Left ventricle myocardium inferior (tissue), 1 donor: ENCODE results near the gene RABGGTA. TPM values are rescaled to one million over a fixed set of nuclear protein-coding genes. Genes with fewer than 3 reads are reported as not detected.

ENCODE experiments used
- DNase-seq: peaks from one replicate; pipeline ENCODE4 v3.0.0-alpha.2; 2020
- H3K27ac ChIP-seq: fragments of 200-600 bp; replicated peaks from 2 replicates; pipeline ENCODE4 v1.8.0; 2021
- H3K27me3 ChIP-seq: fragments of 200-600 bp; 2 replicates; pipeline ENCODE4 v1.8.0; 2021; ENCODE audit warnings: low read depth
- H3K36me3 ChIP-seq: fragments of 200-600 bp; 2 replicates; pipeline ENCODE4 v1.8.0; 2021
- H3K4me1 ChIP-seq: fragments of 200-600 bp; 2 replicates; pipeline ENCODE4 v1.8.0; 2021
- H3K4me3 ChIP-seq: fragments of 200-600 bp; 2 replicates; pipeline ENCODE4 v1.8.0; 2021; ENCODE audit warnings: mild to moderate bottlenecking, moderate library complexity
- H3K9me3 ChIP-seq: fragments of 200-600 bp; replicated peaks from 2 replicates; pipeline ENCODE4 v1.8.0; 2021
- intact Hi-C: fragments of 100-400 bp; cut with micrococcal nuclease; formaldehyde crosslinking; loops from one replicate; pipeline ENCODE4 v1.11.0; 2022
- total RNA-seq: library from RNA; stranded (reverse); fragmentation: NEBNext Ultra II Directional; extraction: Animal tissue kit (Norgen Biotek cat#: 25700); gene quantifications from one replicate; pipeline ENCODE4 v1.2.1, GENCODE V29; 2021
- TF ChIP-seq, protein P1 (sequence below): fragments of 200-600 bp; IDR thresholded peaks from 2 replicates; pipeline ENCODE4 v1.8.0; 2021; ENCODE audit warnings: antibody characterized with exemption, mild to moderate bottlenecking, borderline replicate concordance
- donor health status: DM: no; HTN: yes; CAD: no; lungs with severe emphysema.

RABGGTA gene
- total RNA-seq, 1 donor from 2014 or later, result 22.3 TPM

DNA sequence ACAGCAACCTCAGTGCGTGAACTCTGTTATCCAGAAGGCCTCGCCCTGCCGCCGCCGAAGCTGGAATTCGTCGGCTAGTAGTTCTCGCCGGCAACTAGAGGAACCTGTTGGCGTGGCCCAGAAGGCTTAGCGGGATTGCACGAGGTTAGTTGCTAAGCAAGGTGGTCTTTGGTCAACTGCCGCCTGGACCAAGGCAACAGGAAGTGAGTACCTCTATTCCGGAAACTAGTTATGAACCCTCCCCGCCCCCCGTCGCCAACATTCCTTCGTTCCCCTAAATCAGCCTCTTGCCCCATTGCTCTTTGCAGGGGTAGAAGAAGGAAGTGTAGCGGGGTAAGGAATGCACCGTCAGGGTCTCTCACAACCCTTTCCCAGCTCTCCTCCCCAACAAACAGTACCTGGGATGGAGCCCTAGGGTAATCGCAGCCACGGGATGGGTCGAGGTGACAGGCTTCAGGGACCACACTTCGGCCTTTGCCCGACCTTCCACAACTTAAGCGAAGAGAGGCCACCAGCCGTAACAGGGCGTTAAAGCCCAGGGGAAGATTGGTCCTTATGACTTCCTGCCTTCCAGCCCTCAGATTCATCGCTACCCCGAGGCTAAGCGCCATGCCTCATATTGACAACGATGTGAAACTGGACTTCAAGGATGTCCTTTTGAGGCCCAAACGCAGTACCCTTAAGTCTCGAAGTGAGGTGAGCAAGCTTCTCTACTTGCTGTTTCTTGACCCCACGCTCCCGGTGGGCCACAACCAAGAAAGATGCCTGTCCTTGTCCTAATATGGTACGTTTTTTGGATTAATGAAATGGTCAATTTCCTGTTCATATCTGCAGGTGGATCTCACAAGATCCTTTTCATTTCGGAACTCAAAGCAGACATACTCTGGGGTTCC is 38.5 kb downstream of the RABGGTA start, which contains the start of gene GMPR2:
TSS of gene GMPR2 (plus strand) at position 285 of the 893 bp plus-strand sequence. CDS start at position 610, 325 bp downstream.
- H3K27ac ChIP-seq, result peak within 1 kb of the TSS; percentile 97
- H3K36me3 ChIP-seq, result peaks cover 37% of the 10 kb centered on the region
- DNase-seq, result no peak
- H3K4me1 ChIP-seq, result peaks cover 60% of the 10 kb centered on the region
- peak within 1 kb of the TSS; percentile 90 for H3K4me3 ChIP-seq
- intact Hi-C loops, result no loop called here
- H3K9me3 ChIP-seq, result no peaks in the 10 kb centered on the region
- TF ChIP-seq, protein P1, sequence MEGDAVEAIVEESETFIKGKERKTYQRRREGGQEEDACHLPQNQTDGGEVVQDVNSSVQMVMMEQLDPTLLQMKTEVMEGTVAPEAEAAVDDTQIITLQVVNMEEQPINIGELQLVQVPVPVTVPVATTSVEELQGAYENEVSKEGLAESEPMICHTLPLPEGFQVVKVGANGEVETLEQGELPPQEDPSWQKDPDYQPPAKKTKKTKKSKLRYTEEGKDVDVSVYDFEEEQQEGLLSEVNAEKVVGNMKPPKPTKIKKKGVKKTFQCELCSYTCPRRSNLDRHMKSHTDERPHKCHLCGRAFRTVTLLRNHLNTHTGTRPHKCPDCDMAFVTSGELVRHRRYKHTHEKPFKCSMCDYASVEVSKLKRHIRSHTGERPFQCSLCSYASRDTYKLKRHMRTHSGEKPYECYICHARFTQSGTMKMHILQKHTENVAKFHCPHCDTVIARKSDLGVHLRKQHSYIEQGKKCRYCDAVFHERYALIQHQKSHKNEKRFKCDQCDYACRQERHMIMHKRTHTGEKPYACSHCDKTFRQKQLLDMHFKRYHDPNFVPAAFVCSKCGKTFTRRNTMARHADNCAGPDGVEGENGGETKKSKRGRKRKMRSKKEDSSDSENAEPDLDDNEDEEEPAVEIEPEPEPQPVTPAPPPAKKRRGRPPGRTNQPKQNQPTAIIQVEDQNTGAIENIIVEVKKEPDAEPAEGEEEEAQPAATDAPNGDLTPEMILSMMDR, result no peak
- no peaks in the 10 kb centered on the region for H3K27me3 ChIP-seq

DNA sequence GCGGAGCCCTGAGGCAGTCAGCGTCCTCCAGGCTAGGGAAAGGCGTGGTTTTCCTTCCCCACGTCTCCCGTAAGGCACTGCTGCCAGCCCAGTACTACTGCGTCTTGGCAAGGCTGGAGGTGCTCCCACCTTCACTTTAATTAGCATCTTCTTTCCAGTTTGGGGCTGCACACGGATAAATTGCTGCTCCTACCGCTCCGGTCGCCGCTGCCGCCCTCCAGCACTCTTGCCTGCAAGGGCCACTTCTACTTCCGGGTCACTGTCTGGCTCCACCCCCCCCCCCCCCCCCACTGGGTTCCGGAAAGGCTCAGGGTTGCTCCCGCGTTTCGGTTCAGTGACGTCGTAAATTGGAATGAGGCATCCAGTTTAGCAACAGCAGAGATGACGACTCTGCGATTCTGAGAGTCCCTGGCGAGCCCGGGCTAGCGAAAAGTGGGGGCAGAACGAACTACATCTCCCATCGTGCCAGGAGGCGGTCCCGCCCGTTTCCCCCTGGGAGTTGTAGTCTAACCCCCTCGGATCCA is 39.2 kb downstream of the RABGGTA start, which contains the start of gene NEDD8:
TSS of gene NEDD8 (minus strand) at position 247 of the 524 bp plus-strand sequence. CDS start at position 147, 100 bp downstream.
- Histone ChIP-seq H3K27me3 (no peaks in the 10 kb centered on the region), H3K9me3 (no peaks in the 10 kb centered on the region), H3K4me1 (peaks cover 53% of the 10 kb centered on the region), H3K4me3 (peak within 1 kb of the TSS; percentile 90), H3K27ac (peak within 1 kb of the TSS; percentile 97), H3K36me3 (peaks cover 34% of the 10 kb centered on the region)
- DNase-seq, result peak; percentile 93
- TF ChIP-seq, protein P1, result no peak
- intact Hi-C loops, result no loop called here

DNA sequence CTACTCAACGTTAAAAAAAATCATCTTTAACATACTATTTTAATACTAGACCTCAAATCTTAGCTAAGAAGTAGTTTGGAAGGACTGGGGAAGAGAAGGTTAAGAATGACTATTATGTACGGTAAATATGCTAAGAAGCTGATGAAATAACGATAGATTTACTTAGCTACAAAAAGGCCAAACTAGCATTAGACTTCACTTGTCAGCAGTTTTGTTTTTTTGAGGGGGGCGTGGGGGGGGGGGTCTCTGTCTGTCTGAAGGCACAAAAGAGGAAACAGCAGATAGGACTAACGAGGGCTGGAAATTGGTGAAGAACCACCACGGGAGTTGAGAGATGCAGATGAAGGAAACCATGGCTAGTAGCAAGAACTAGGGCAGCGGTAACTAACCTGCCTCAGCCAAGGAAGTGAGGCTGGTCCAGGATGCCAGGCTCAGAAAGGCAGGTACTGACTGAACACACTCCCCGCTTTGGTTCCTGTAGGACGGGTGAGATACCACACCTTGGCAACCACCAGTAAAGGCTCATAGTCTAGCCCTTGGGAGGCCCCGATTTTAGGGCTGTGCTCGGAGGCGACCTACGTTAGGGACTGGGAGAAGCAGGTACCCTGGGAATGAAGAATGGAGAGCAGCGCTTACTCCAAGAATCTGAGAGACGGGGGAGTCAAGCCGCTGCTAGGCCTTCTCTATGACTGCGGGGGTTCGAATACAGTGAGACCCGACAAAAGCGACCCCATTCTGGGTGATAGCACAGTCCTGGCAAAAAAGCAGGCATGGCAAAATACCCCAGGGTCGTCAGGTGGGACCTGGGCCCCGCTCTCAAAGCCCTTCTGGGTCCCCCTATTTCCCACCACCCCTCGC is 39.9 kb downstream of the RABGGTA start:
- H3K36me3 ChIP-seq, result peaks cover 27% of the 10 kb centered on the region

DNA sequence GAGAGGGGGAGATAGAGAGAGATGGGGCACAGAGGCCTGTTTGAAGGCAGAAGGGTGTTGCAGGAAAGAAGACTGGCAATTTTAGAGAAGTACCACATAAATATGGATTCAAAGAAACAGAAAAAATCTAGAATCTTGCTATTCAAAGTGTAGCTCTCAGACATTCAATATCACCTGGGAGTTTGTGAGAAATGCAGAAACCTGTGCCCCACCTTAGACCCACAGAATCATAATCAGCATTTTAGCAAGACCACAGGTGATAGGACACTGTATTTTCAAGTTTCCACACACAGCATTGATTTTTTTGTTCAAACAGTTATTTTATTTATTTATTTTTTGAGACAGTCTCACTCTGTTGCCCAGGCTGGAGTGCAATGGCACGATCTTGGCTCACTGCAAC is 42.5 kb downstream of the RABGGTA start:
- TF ChIP-seq, protein P1, result no peak
- H3K27me3 ChIP-seq, result no peaks in the 10 kb centered on the region
- H3K27ac ChIP-seq, result no peak overlapping the region
- intact Hi-C loops, result no loop called here
- peaks cover 11% of the 10 kb centered on the region for H3K36me3 ChIP-seq
- H3K4me1 ChIP-seq, result peaks cover 47% of the 10 kb centered on the region
- H3K4me3 ChIP-seq, result no peak overlapping the region
- no peaks in the 10 kb centered on the region for H3K9me3 ChIP-seq
- DNase-seq, result no peak

More for the DNA sequence above, 39.9 kb downstream of the RABGGTA start:
- TF ChIP-seq, protein P1, result no peak
- intact Hi-C loops, result no loop called here
- H3K4me1 ChIP-seq, result peaks cover 50% of the 10 kb centered on the region
- DNase-seq, result no peak
- no peaks in the 10 kb centered on the region for H3K9me3 ChIP-seq
- H3K27ac ChIP-seq, result peak overlapping the region; percentile 97
- peak overlapping the region; percentile 90 for H3K4me3 ChIP-seq
- H3K27me3 ChIP-seq, result no peaks in the 10 kb centered on the region

DNA sequence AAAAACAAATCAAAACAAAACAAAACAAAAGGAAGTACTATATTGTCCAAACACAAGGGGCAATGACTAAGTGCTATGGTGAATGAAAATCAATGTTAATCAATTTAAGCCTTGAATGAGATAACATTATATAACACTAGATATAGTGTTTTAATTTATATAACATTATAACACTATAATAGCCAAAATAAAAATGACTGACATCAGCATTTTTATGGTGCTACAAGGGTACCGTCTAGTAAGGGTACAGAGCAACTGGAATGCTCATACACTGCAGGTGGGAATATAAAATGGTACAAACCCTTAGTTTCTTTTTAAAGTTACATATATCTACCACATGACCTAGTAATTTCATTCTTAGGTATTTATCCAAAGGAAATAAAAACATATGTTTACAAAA is 44.9 kb downstream of the RABGGTA start:
- H3K27ac ChIP-seq, result no peak overlapping the region
- no peak overlapping the region for H3K4me3 ChIP-seq
- TF ChIP-seq, protein P1, result no peak
- H3K4me1 ChIP-seq, result peaks cover 30% of the 10 kb centered on the region
- intact Hi-C loops, result no loop called here
- no peak for DNase-seq
- H3K9me3 ChIP-seq, result no peaks in the 10 kb centered on the region
- no peaks in the 10 kb centered on the region for H3K27me3 ChIP-seq
- H3K36me3 ChIP-seq, result peaks cover 11% of the 10 kb centered on the region
